Colonic mucosa (tissue), 4 donors: ENCODE results near the gene CPNE1. TPM values are rescaled to one million over a fixed set of nuclear protein-coding genes. Genes with fewer than 3 reads are reported as not detected.

Experiments
- DNase-seq: peaks from one replicate; pipeline ENCODE4 v3.0.0-alpha.2; 2020
- H3K27ac ChIP-seq: fragments of 200-600 bp; one replicate; pipeline ENCODE4 v1.8.0; 2021
- H3K27me3 ChIP-seq: fragments of 200-600 bp; one replicate; pipeline ENCODE4 v1.8.0; 2021
- H3K36me3 ChIP-seq: fragments of 200-600 bp; one replicate; pipeline ENCODE4 v1.8.0; 2021
- H3K4me1 ChIP-seq: fragments of 200-600 bp; one replicate; pipeline ENCODE4 v1.8.0; 2021; ENCODE audit warnings: mild to moderate bottlenecking
- H3K4me3 ChIP-seq: fragments of 200-600 bp; one replicate; pipeline ENCODE4 v1.8.0; 2021
- H3K9ac ChIP-seq, 2 donors: one replicate each; pipeline ENCODE4 v1.7.0; 2013; ENCODE audit warnings: control low read depth in 2 of 2, low read depth in 2 of 2, low read length in 2 of 2
- H3K9me3 ChIP-seq: fragments of 200-600 bp; one replicate; pipeline ENCODE4 v1.8.0; 2021
- CTCF ChIP-seq: fragments of 200-600 bp; IDR thresholded peaks from one replicate; pipeline ENCODE4 v1.8.0; 2022; ENCODE audit warnings: antibody characterized with exemption, mild to moderate bottlenecking
- intact Hi-C: fragments of 100-400 bp; cut with DNase I; formaldehyde crosslinking; loops from one replicate; pipeline ENCODE4 v1.14.1; 2022
- total RNA-seq, 2 donors: library from RNA; stranded (reverse); fragmentation: NEBNext Ultra II Directional in 1 of 2; extraction: Animal tissue kit (Norgen Biotek cat#: 25700) in 1 of 2; gene quantifications; one replicate each; pipeline ENCODE4 v1.2.1, GENCODE V29; 2021
- donor health status: healthy.
- donor health status: DM: no; HTN: no; CAD: no.
- donor health status: DM: no; HTN: no; CAD: no.

CPNE1 gene
- total RNA-seq, 2 donors from 2014 or later, result 137 to 152 TPM

- H3K27ac ChIP-seq, result no peak overlapping the region
- DNase-seq, result no peak
- H3K4me1 ChIP-seq, result no peaks in the 10 kb centered on the region
- H3K9me3 ChIP-seq, result no peaks in the 10 kb centered on the region
- TF ChIP-seq CTCF, result no peak
- no peaks in the 10 kb centered on the region for H3K27me3 ChIP-seq
- H3K9ac ChIP-seq, result no peak overlapping the region
- intact Hi-C loops, result no loop called here
- H3K36me3 ChIP-seq, result peaks cover 14% of the 10 kb centered on the region
- H3K4me3 ChIP-seq, result no peak overlapping the region
Measured at GRCh38 chr20:35650632-35651031, 14.1 kb downstream of the CPNE1 start.

GRCh38 chr20:35648836-35649235 is 15.9 kb downstream of the CPNE1 start:
- H3K9ac ChIP-seq, result no peak overlapping the region
- no peak overlapping the region for H3K27ac ChIP-seq
- H3K27me3 ChIP-seq, result no peaks in the 10 kb centered on the region
- H3K36me3 ChIP-seq, result peaks cover 8% of the 10 kb centered on the region
- H3K4me1 ChIP-seq, result no peaks in the 10 kb centered on the region
- no peak overlapping the region for H3K4me3 ChIP-seq
- intact Hi-C loops, result no loop called here
- DNase-seq, result no peak
- H3K9me3 ChIP-seq, result no peaks in the 10 kb centered on the region
- no peak for TF ChIP-seq CTCF

GRCh38 chr20:35644806-35645205 is 19.9 kb downstream of the CPNE1 start:
- Histone ChIP-seq H3K36me3 (no peaks in the 10 kb centered on the region), H3K27me3 (no peaks in the 10 kb centered on the region), H3K9me3 (no peaks in the 10 kb centered on the region), H3K27ac (no peak overlapping the region), H3K4me3 (no peak overlapping the region), H3K4me1 (no peaks in the 10 kb centered on the region), H3K9ac (no peak overlapping the region)
- no peak for DNase-seq
- TF ChIP-seq CTCF, result no peak
- intact Hi-C loops, result no loop called here

- intact Hi-C loops, result no loop called here
- H3K4me3 ChIP-seq, result no peak overlapping the region
- no peaks in the 10 kb centered on the region for H3K4me1 ChIP-seq
- H3K36me3 ChIP-seq, result no peaks in the 10 kb centered on the region
- no peak for DNase-seq
- no peak for TF ChIP-seq CTCF
- H3K9me3 ChIP-seq, result no peaks in the 10 kb centered on the region
- H3K27me3 ChIP-seq, result no peaks in the 10 kb centered on the region
- no peak overlapping the region for H3K9ac ChIP-seq
- H3K27ac ChIP-seq, result no peak overlapping the region
Measured at GRCh38 chr20:35643045-35643444, 21.7 kb downstream of the CPNE1 start.

GRCh38 chr20:35641743-35642142 is 23.0 kb downstream of the CPNE1 start:
- H3K9me3 ChIP-seq, result no peaks in the 10 kb centered on the region
- H3K9ac ChIP-seq, result no peak overlapping the region
- DNase-seq, result no peak
- no peaks in the 10 kb centered on the region for H3K27me3 ChIP-seq
- no peaks in the 10 kb centered on the region for H3K36me3 ChIP-seq
- no peak overlapping the region for H3K4me3 ChIP-seq
- no peak for TF ChIP-seq CTCF
- H3K4me1 ChIP-seq, result no peaks in the 10 kb centered on the region
- intact Hi-C loops, result no loop called here
- H3K27ac ChIP-seq, result no peak overlapping the region

- Histone ChIP-seq H3K4me3 (no peak overlapping the region), H3K27ac (no peak overlapping the region), H3K9me3 (no peaks in the 10 kb centered on the region), H3K9ac (no peak overlapping the region), H3K4me1 (no peaks in the 10 kb centered on the region), H3K36me3 (no peaks in the 10 kb centered on the region), H3K27me3 (no peaks in the 10 kb centered on the region)
- TF ChIP-seq CTCF, result no peak
- intact Hi-C loops, result no loop called here
- DNase-seq, result no peak
Measured at GRCh38 chr20:35640724-35641123, 24.0 kb downstream of the CPNE1 start.
